K562 (cell line): ENCODE measurements around the gene SACS.

ENCODE experiments used
- CAMTA2 ChIP-seq: fragments of 250-450 bp; sonication (Bioruptor Pico); conservative IDR thresholded peaks from 2 replicates; pipeline ENCODE4 v1.5.1; 2022
- CEBPB ChIP-seq: fragments of 450-650 bp; IDR thresholded peaks from 2 replicates; pipeline ENCODE4 v1.6.1; 2016; ENCODE audit warnings: missing genetic modification characterization, missing compliant biosample characterization
- HDAC2 ChIP-seq: fragments of 450-650 bp; IDR thresholded peaks from 2 replicates; pipeline ENCODE4 v1.6.1; 2016; ENCODE audit warnings: mild to moderate bottlenecking
- RFX5 ChIP-seq: IDR thresholded peaks from 2 replicates; pipeline ENCODE4 v1.6.1; 2011; ENCODE audit warnings: low read depth, mild to moderate bottlenecking, improper control_type of control experiment, low read length
- SMAD3 ChIP-seq: fragments of 450-650 bp; formaldehyde crosslinking; conservative IDR thresholded peaks from 2 replicates; pipeline ENCODE4 v1.4.0; 2020; ENCODE audit warnings: mild to moderate bottlenecking
- YY1 ChIP-seq, 3 experiments: IDR thresholded peaks; 2 replicates each; pipeline ENCODE4 v1.6.1; 2011; ENCODE audit warnings: low read length in 2 of 3, mild to moderate bottlenecking in 2 of 3, moderate library complexity in 2 of 3, borderline replicate concordance in 1 of 3, control low read depth in 1 of 3, low read depth in 1 of 3; ENCODE audit not compliant: insufficient read depth in 3 of 3, insufficient replicate concordance in 2 of 3, control insufficient read depth in 1 of 3, insufficient read length in 1 of 3; ENCODE audit errors: extremely low read depth in 1 of 3
- ZNF707 ChIP-seq: fragments of 250-450 bp; sonication (Bioruptor Pico); conservative IDR thresholded peaks from 2 replicates; pipeline ENCODE4 v1.8.0; 2022; ENCODE audit warnings: inconsistent platforms, mild to moderate bottlenecking, moderate library complexity

GRCh38 chr13:23460921-23461320 is 27.4 kb upstream of the SACS start:
- no peak for TF ChIP-seq ZNF707 (CRISPR knock-in tag)
- no peak for TF ChIP-seq YY1 (IDR thresholded peaks at IDR 0.05; ENCODE audit: borderline replicate concordance in 1 of 3, control insufficient read depth in 1 of 3, extremely low read depth in 1 of 3, insufficient read depth in 3 of 3, insufficient read length in 1 of 3, insufficient replicate concordance in 2 of 3, low read depth in 1 of 3, low read length in 2 of 3)
- TF ChIP-seq CEBPB (tag): no peak
- no peak for TF ChIP-seq CAMTA2
- no peak for TF ChIP-seq RFX5
- no peak for TF ChIP-seq HDAC2
- TF ChIP-seq SMAD3 (CRISPR knock-in tag): no peak
